ENCODE measurements around the gene PAPSS1. TPM values are rescaled to one million over a fixed set of nuclear protein-coding genes. Genes with fewer than 3 reads are reported as not detected.

Gene PAPSS1
- total and polyA plus RNA-seq, 2 donors (not counting 3 experiments of a cell fraction or from before 2014, with no cell fraction given), result 69.6 to 77.2 TPM

- DNase-seq (ENCODE audit: low read depth, low spot score) (peak; percentile 6), FAIRE-seq (no peak)
- peaks cover 5 to 7% of the 10 kb centered on the region in 2 experiments for H3K36me3 ChIP-seq (ENCODE audit: control insufficient read depth in 2 of 2, extremely low read depth in 1 of 2, insufficient read depth in 2 of 2, low read length in 2 of 2)
- no peak overlapping the region for H3K27ac ChIP-seq (ENCODE audit: insufficient read depth, low read depth, low read length)
- dilution Hi-C loops (cut with MboI; ENCODE audit: extremely low pct_ligation_motif_present, low sequenced_read_pairs), result no loop called here
- no peak overlapping the region for H2AFZ ChIP-seq (ENCODE audit: low read depth, low read length)
- no peaks in the 10 kb centered on the region for H4K20me1 ChIP-seq (replicated peaks; ENCODE audit: control insufficient read depth, extremely low read depth, insufficient read depth, low read length)
- TF ChIP-seq POLR2A (IDR thresholded peaks at IDR 0.05; ENCODE audit: low read depth, low read length), result no peak
- no peak for TF ChIP-seq MYC (IDR thresholded peaks at IDR 0.05; ENCODE audit: low read depth, low read length)
- no peak for TF ChIP-seq MAX (IDR thresholded peaks at IDR 0.05; ENCODE audit: insufficient read depth, insufficient read length)
- no peak for TF ChIP-seq FOS (IDR thresholded peaks at IDR 0.05; ENCODE audit: borderline replicate concordance, insufficient read depth, low read length)
- TF ChIP-seq POLR2AphosphoS5 (IDR thresholded peaks at IDR 0.05; ENCODE audit: insufficient read depth, low read depth, low read length), result no peak
- TF ChIP-seq GATA2 (IDR thresholded peaks at IDR 0.05; ENCODE audit: insufficient read depth, insufficient read length, low read depth, low read length), result no peak
- TF ChIP-seq JUN (IDR thresholded peaks at IDR 0.05; ENCODE audit: borderline replicate concordance, insufficient read depth, insufficient read length, low read depth), result no peak
- no peak for TF ChIP-seq CTCF (IDR thresholded peaks at IDR 0.05; ENCODE audit: extremely low read depth in 1 of 2, insufficient read depth in 1 of 2, low read depth in 1 of 2, low read length in 2 of 2)
- TF ChIP-seq EZH2 (IDR thresholded peaks at IDR 0.05; ENCODE audit: borderline replicate concordance, low read depth, low read length, severe bottlenecking), result no peak
- ChIA-PET POLR2A (no interaction called here), CTCF (no interaction called here)
- no peaks in the 10 kb centered on the region for H3K79me2 ChIP-seq (ENCODE audit: control insufficient read depth, insufficient read depth, low read length)
- no peak overlapping the region for H3K9ac ChIP-seq (replicated peaks; ENCODE audit: extremely low read depth, insufficient read depth, low read length)
- intact Hi-C loops (cut with micrococcal nuclease), result no loop called here
- BruUV-seq (replicated peaks), result no TSS peak
- H3K4me1 ChIP-seq (ENCODE audit: control insufficient read depth, extremely low read depth, insufficient read depth, low read length), result no peaks in the 10 kb centered on the region
- no peaks in the 10 kb centered on the region for H3K9me3 ChIP-seq (replicated peaks; ENCODE audit: control insufficient read depth, insufficient read depth, low read length)
- H3K9me1 ChIP-seq (replicated peaks; ENCODE audit: control insufficient read depth, extremely low read depth, insufficient read depth, low read length), result no peaks in the 10 kb centered on the region
- no peak overlapping the region for H3K4me3 ChIP-seq (replicated peaks in 1 of 3; ENCODE audit: insufficient read depth in 1 of 3, low read depth in 1 of 3, low read length in 3 of 3)
- H3K27me3 ChIP-seq (ENCODE audit: control insufficient read depth in 2 of 2, insufficient read depth in 2 of 2, low read length in 2 of 2), result no peaks in the 10 kb centered on the region
- H3K4me2 ChIP-seq (ENCODE audit: insufficient read depth, low read length), result no peak overlapping the region
These were observed 79.8 kb downstream of the PAPSS1 start for GRCh38 chr4:107640197-107640596.
